Measurements from ENCODE around the gene ZNF267. TPM values are rescaled to one million over a fixed set of nuclear protein-coding genes. Genes with fewer than 3 reads are reported as not detected.
"Not testable (repeated sequence)": the region's sequence is repeated elsewhere in the genome, so short reads cannot be mapped to it uniquely, and the experiment has no call there.

ZNF267 gene
- 10 to 100 TPM; 74.4 to 76.1 TPM for total RNA-seq

DNA sequence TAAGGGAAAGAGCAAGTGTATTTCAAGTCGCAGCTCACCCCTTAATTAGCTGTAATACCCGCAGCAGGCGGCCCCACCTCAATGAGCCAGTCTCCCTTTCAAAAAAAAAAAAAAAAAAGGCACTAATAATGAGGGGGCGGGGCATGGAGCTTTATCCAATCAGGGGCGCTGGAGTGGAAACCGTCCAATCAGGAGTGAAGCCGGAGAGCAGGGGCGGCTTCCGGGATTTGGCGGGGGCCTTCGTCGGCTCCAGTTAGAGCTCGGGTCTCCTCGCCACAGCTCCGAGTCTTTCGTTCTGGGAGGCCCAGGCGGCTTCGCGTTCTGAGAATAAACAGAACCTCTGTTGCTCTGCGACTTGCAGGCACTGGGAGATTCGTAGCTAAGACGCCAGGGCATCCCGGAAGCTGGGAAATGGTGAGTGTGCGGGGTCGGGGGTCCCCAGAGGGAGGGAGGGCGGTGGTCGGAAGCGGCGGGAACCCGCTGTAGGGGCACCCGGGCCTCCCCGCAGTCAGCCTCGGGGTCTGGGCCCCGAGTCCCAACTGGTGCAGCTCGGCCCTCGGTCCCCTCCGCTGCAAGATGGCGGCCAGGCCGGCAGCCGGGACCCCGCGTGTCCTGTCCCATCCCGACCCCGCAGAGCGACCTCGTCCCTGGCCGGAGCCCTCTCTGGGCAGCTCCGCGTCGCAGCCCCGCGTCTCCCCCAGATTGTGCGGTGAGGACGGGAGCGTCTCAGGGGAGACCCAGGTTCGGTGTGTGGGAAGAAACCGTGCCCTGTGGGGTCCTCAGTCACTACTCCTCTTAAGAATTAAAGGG lies at the start of gene ZNF267:
Gene ZNF267 (plus strand): TSS at position 252 of the 810 bp plus-strand sequence. CDS start 160 bp downstream, at position 412.
- POLR2A ChIA-PET, result interaction anchor here (0.6 to 1.7 kb wide), 9 partner anchors 15 to 945 kb away, joined by 3 to 10 read pairs (median 4); partner anchors contain the start of genes ARMC5, FUS and RUSF1
- CTCF ChIA-PET, result interaction anchor here (1.1 kb wide), 1 partner anchor 14 kb away, joined by 3 read pairs; no protein-coding TSS in a partner anchor

DNA sequence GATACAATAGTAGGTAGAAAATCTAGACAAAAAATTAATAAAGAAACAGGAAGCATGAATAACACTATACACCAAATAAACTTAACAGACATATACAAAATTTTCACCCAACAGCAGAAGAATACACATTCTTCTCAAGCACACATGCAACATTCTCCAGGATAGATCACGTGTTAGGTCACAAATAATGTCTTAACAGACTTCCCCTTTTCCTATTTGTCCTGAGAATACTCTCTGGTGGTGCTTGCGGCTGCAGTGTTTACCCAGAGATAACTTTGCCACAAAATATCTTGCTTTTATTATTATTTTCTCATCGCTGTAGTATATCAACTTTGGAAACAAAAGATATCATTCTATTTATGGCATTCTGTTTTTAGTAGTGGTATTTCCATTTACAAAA lies 40.6 kb upstream of the ZNF267 start:
- CTCF ChIA-PET, result no interaction called here
- POLR2A ChIA-PET, result no interaction called here

- POLR2A ChIA-PET, CTCF ChIA-PET: not testable (repeated sequence)
These were observed 37.2 kb upstream of the ZNF267 start for GRCh38 chr16:31836396-31836795.

GRCh38 chr16:31842864-31843263 lies 30.7 kb upstream of the ZNF267 start:
- CTCF ChIA-PET, result no interaction called here
- POLR2A ChIA-PET, result no interaction called here

- CTCF ChIA-PET, POLR2A ChIA-PET: not testable (repeated sequence)
These were observed 25.0 kb upstream of the ZNF267 start for GRCh38 chr16:31848572-31848971.

- CTCF ChIA-PET, result no interaction called here
These were observed 20.3 kb upstream of the ZNF267 start for GRCh38 chr16:31853291-31853690.

DNA sequence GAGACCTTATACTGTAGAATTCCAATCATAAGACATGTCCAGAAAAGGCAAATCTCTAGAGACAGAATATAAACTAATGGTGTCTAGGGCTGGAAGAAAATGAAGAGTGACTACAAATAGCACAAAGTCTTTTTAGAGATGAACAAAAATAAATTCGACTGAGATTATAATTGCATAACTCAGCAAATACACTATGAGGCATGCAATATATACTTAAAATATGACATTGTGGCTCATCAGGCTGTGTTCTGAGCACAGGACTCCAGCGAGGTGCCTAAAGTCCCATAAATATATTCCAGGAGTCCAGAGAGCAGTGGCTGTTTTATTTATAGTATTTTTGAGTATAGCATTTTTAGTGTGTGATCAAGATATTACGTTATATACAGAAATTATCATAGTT lies 13.1 kb upstream of the ZNF267 start:
- ChIA-PET POLR2A (no interaction called here), CTCF (no interaction called here)

More at GRCh38 chr16:31853291-31853690, 20.3 kb upstream of the ZNF267 start:
- POLR2A ChIA-PET, result no interaction called here

- CTCF ChIA-PET, result no interaction called here
- POLR2A ChIA-PET, result interaction anchor here (1.2 kb wide), 1 partner anchor 16 kb away, joined by 3 read pairs; no protein-coding TSS in a partner anchor
These were observed 12.2 kb upstream of the ZNF267 start for GRCh38 chr16:31861455-31861854.

- POLR2A ChIA-PET, result no interaction called here
These were observed 10.8 kb upstream of the ZNF267 start for GRCh38 chr16:31862761-31863160.

DNA sequence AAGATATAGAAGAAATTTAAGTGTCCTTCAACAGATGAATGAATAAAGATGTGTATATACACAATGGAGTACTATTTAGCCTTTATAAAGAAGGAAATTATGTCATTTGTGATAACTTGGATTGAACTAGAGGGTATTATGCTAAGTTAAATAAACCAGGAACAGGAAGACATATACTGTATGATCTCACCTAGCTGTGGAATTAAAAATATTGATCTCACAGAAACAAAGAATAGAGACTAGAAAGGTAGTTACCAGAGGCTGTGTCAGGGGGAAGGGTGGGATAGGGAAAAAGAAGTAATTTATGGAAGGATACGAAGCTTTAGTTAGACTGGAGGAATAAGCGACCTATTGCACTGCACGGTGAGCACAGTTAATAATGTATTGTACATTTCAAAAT lies 5.4 kb upstream of the ZNF267 start:
- CTCF ChIA-PET, result interaction anchor here (0.8 to 3.4 kb wide), 9 partner anchors 10 to 428 kb away, joined by 3 to 21 read pairs (median 4); partner anchors contain the start of gene ARMC5
- POLR2A ChIA-PET, result interaction anchor here (0.8 to 1.4 kb wide), 2 partner anchors 9 to 874 kb away, joined by 3 to 5 read pairs; no protein-coding TSS in a partner anchor

More at GRCh38 chr16:31862761-31863160, 10.8 kb upstream of the ZNF267 start:
- CTCF ChIA-PET, result no interaction called here

- POLR2A ChIA-PET, result interaction anchor here (0.6 to 1.4 kb wide), 4 partner anchors 9 to 874 kb away, joined by 3 to 15 read pairs (median 6); partner anchors contain the start of gene ARMC5
- CTCF ChIA-PET, result interaction anchor here (0.8 to 3.4 kb wide), 10 partner anchors 10 to 428 kb away, joined by 3 to 21 read pairs (median 4); partner anchors contain the start of gene ARMC5
These were observed 4.9 kb upstream of the ZNF267 start for GRCh38 chr16:31868691-31869167.

DNA sequence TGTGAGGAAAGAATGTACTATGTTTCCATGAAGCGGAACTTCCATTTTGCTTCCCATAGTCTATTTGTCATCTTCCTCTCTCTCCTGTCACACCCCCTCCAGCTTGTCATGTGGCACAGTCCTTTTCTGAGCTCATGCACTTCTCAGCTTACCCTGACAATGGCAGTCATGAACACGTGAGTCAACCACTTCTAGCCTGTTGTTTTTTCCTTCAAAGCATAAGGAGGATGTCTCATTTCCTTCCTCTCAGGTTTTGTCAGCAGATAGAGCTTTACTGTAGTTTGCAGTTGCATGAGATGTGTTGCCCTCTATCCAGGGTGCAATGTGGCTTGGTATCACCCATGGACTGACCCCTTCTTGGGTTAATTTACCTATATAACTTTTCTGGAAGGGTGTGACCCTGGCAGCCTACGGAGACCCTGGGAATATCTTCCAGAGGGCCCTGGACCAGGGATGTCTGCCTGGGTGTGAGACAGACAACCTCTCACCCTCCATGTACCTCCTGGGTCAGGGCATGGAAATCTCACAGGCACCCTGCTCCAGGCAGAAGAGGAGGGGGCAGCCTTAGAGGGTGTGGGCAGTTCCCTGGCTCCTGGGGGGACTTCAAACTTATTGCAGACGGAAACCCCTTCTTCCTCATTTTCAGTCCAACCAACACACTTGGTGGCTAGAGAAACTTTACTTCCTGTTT lies 4.0 kb upstream of the ZNF267 start:
- CTCF ChIA-PET, result interaction anchor here (1.0 to 3.4 kb wide), 6 partner anchors 9 to 411 kb away, joined by 3 to 21 read pairs (median 4); a partner anchor contains a TSS
- POLR2A ChIA-PET, result interaction anchor here (0.6 to 1.4 kb wide), 4 partner anchors 8 to 410 kb away, joined by 5 to 15 read pairs (median 6); partner anchors contain the start of gene ARMC5

DNA sequence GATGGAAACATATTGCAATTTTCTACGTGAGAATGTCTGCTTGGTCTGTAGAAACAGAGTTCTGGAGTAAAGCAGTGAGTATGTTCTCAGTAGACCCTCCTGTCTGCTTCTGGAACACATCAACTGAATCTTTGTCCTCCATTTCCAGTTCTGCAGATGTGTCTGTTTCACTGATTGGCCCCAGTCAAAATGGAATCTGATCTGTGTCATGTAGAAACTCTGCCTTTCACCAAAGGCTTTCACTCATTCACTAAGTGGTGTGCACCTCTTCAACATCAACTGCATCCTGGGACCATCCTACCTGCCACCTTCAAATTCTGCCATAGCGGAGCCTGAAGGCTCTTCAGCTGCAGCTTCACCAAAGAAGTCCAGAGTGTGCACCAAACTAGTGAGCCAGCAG lies 2.8 kb upstream of the ZNF267 start:
- POLR2A ChIA-PET, result interaction anchor here (1.2 kb wide), 1 partner anchor 158 kb away, joined by 5 read pairs; a partner anchor contains a TSS

DNA sequence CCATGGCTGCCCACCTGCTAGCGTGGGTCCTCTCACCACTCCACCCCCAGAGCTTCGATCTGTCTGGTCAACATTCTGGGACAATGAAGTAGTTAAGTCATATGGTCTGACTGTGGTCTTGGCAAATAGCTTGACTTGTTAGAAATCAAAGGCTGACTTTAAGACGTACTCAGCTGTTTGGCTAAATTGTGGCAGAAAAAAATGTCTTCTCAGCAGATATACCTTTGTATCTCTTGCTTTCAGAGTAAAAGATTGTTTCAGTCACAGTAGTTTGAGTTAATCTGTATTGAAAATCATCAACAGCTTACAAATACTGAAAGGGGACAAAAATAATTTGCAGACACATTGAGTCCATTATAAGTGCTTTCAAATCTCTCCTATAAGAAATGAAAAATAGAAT lies 2.1 kb upstream of the ZNF267 start:
- CTCF ChIA-PET, result no interaction called here
- POLR2A ChIA-PET, result no interaction called here

More for the DNA sequence above, 2.8 kb upstream of the ZNF267 start:
- CTCF ChIA-PET, result interaction anchor here (0.7 kb wide), 1 partner anchor 38 kb away, joined by 3 read pairs; no protein-coding TSS in a partner anchor

GRCh38 chr16:31872201-31872600 lies 1.4 kb upstream of the ZNF267 start:
- CTCF ChIA-PET, result no interaction called here
- POLR2A ChIA-PET, result no interaction called here

- ChIA-PET CTCF (no interaction called here), POLR2A (interaction anchor here (1.3 to 1.7 kb wide), 2 partner anchors 14 to 415 kb away, joined by 7 to 9 read pairs; partner anchors contain the start of gene ARMC5)
These were observed 932 bp downstream of the ZNF267 start for GRCh38 chr16:31874366-31875111.

DNA sequence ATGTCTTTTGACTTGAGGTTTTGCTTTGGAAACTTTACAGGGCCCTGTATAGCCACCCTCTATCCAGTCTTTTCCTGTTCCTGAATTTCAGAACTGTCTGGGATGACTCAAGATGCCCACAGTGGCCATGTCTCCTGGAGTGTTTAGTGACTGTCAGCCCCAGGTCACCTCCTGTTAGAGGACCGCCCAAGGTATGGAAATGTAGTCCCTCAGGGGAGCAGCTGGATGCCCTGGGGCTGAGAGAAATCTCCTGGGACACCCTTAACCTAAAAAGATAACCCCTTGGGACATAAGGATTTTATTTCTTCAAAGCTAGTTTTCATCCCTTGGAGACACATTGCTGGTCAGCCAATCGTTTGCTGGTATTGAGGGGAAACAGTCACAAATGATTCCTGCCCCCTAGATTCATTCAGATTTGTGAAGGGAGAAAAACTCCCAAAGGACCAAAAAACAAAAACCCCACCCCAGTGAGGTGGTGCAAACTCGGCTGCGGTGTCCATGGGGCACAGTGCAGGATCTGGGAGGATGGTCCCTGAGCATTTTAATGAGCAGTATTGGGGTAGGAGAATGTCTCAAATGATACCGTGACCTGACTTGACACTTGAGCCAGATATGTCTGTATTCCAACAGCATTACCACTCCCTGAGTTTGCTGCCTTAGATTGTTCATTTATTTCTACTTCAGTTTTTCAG lies 1.7 kb downstream of the ZNF267 start:
- CTCF ChIA-PET, result no interaction called here
- POLR2A ChIA-PET, result no interaction called here

DNA sequence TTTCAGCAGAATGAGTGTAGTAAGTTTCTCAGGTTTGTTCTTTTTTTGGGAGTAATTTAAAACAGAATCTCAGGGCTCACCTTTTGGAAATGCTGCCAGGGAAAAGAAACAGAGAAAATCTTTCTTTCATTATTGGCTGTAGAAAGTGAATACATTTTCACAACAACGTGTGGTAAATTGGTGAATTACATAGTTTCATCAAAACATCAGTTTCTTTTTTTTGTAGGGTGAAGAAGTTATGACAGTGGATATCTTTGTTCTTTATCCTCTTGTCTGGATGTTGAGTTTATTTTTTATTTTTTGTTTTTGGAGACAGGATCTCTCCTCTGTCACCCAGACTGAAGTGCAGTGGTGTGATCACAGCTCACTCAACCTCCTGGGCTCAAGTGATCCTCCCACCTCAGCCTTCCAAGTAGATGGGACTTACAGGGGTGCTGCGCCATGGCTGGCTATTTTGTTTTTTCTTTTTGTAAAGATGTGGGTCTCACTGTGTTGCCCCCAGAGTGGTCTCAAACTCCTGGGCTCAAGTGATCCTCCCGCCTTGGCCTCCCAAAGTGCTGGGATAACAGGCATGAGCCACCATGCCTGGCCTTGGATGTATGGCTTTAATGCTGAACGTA lies 2.4 kb downstream of the ZNF267 start:
- CTCF ChIA-PET, result interaction anchor here (1.1 kb wide), 1 partner anchor 163 kb away, joined by 3 read pairs; a partner anchor contains a TSS

More for the DNA sequence above, 2.4 kb downstream of the ZNF267 start:
- POLR2A ChIA-PET, result no interaction called here
